Activated naive CD8-positive, alpha-beta T cell treated with anti-CD3 and anti-CD28 coated beads for 36 hours (primary cell): ENCODE results near the gene ARAP1. TPM values are rescaled to one million over a fixed set of nuclear protein-coding genes. Genes with fewer than 3 reads are reported as not detected.

Source experiments
- DNase-seq: peaks from one replicate; pipeline ENCODE4 v3.0.0; 2021
- H3K27ac Mint-ChIP-seq: one replicate; pipeline ENCODE4 v1.8.0; 2022; ENCODE audit warnings: mild to moderate bottlenecking, moderate library complexity, mixed read lengths
- H3K27me3 Mint-ChIP-seq: one replicate; pipeline ENCODE4 v1.8.0; 2022; ENCODE audit warnings: mild to moderate bottlenecking, mixed read lengths
- H3K36me3 Mint-ChIP-seq: one replicate; pipeline ENCODE4 v1.8.0; 2021; ENCODE audit warnings: mild to moderate bottlenecking, mixed read lengths
- H3K4me1 Mint-ChIP-seq: one replicate; pipeline ENCODE4 v1.8.0; 2021; ENCODE audit warnings: mixed read lengths
- H3K4me3 Mint-ChIP-seq: one replicate; pipeline ENCODE4 v1.8.0; 2022; ENCODE audit warnings: mild to moderate bottlenecking, moderate library complexity, mixed read lengths
- H3K9me3 Mint-ChIP-seq: one replicate; pipeline ENCODE4 v1.8.0; 2022; ENCODE audit warnings: mixed read lengths
- total RNA-seq, 2 experiments: library from RNA; stranded (reverse); gene quantifications; one replicate each; pipeline ENCODE4 v1.2.3, GENCODE V29; 2021

Gene ARAP1
- total RNA-seq, 2 experiments from 2014 or later, result 49.3 to 52.3 TPM

- Mint-ChIP-seq H3K27me3 (no peaks in the 10 kb centered on the region), H3K27ac (no peak overlapping the region), H3K36me3 (no peaks in the 10 kb centered on the region), H3K4me3 (no peak overlapping the region), H3K4me1 (peaks cover 25% of the 10 kb centered on the region), H3K9me3 (no peaks in the 10 kb centered on the region)
- DNase-seq, result no peak
These were observed 31.1 kb upstream of the ARAP1 start for GRCh38 chr11:72783144-72783905.

GRCh38 chr11:72782081-72782920, 30.1 kb upstream of the ARAP1 start:
- Mint-ChIP-seq H3K27me3 (no peaks in the 10 kb centered on the region), H3K27ac (no peak overlapping the region), H3K4me3 (peak overlapping the region; percentile 59), H3K9me3 (no peaks in the 10 kb centered on the region), H3K4me1 (peaks cover 15% of the 10 kb centered on the region), H3K36me3 (no peaks in the 10 kb centered on the region)
- DNase-seq, result no peak

GRCh38 chr11:72781313-72782080, 29.3 kb upstream of the ARAP1 start:
- no peaks in the 10 kb centered on the region for H3K36me3 Mint-ChIP-seq
- no peaks in the 10 kb centered on the region for H3K9me3 Mint-ChIP-seq
- no peaks in the 10 kb centered on the region for H3K27me3 Mint-ChIP-seq
- peaks cover 11% of the 10 kb centered on the region for H3K4me1 Mint-ChIP-seq
- H3K27ac Mint-ChIP-seq, result no peak overlapping the region
- peak; percentile 54 for DNase-seq
- peak overlapping the region; percentile 68 for H3K4me3 Mint-ChIP-seq

- no peaks in the 10 kb centered on the region for H3K27me3 Mint-ChIP-seq
These were observed 28.8 kb upstream of the ARAP1 start for GRCh38 chr11:72781063-72781312.

GRCh38 chr11:72780296-72781062, 28.3 kb upstream of the ARAP1 start:
- no peak overlapping the region for H3K27ac Mint-ChIP-seq

More at GRCh38 chr11:72781063-72781312, 28.8 kb upstream of the ARAP1 start:
- Mint-ChIP-seq H3K9me3 (no peaks in the 10 kb centered on the region), H3K4me3 (peak overlapping the region; percentile 68), H3K4me1 (peaks cover 11% of the 10 kb centered on the region), H3K27ac (no peak overlapping the region), H3K36me3 (no peaks in the 10 kb centered on the region)
- no peak for DNase-seq

GRCh38 chr11:72779495-72780128, 27.4 kb upstream of the ARAP1 start:
- no peaks in the 10 kb centered on the region for H3K36me3 Mint-ChIP-seq
- H3K27ac Mint-ChIP-seq, result no peak overlapping the region
- no peaks in the 10 kb centered on the region for H3K9me3 Mint-ChIP-seq
- no peaks in the 10 kb centered on the region for H3K27me3 Mint-ChIP-seq
- no peak overlapping the region for H3K4me3 Mint-ChIP-seq
- H3K4me1 Mint-ChIP-seq, result peaks cover 11% of the 10 kb centered on the region
- DNase-seq, result no peak

More at GRCh38 chr11:72780296-72781062, 28.3 kb upstream of the ARAP1 start:
- no peak for DNase-seq
- H3K4me3 Mint-ChIP-seq, result peak overlapping the region; percentile 68
- no peaks in the 10 kb centered on the region for H3K27me3 Mint-ChIP-seq
- no peaks in the 10 kb centered on the region for H3K36me3 Mint-ChIP-seq
- H3K4me1 Mint-ChIP-seq, result peaks cover 11% of the 10 kb centered on the region
- no peaks in the 10 kb centered on the region for H3K9me3 Mint-ChIP-seq

GRCh38 chr11:72778535-72779494, 26.6 kb upstream of the ARAP1 start:
- no peaks in the 10 kb centered on the region for H3K9me3 Mint-ChIP-seq
- no peaks in the 10 kb centered on the region for H3K27me3 Mint-ChIP-seq
- no peak overlapping the region for H3K4me3 Mint-ChIP-seq
- H3K36me3 Mint-ChIP-seq, result no peaks in the 10 kb centered on the region
- peaks cover 11% of the 10 kb centered on the region for H3K4me1 Mint-ChIP-seq
- DNase-seq, result no peak
- H3K27ac Mint-ChIP-seq, result no peak overlapping the region

GRCh38 chr11:72777755-72778278, 25.6 kb upstream of the ARAP1 start:
- no peak overlapping the region for H3K27ac Mint-ChIP-seq
- H3K4me1 Mint-ChIP-seq, result peaks cover 13% of the 10 kb centered on the region
- no peaks in the 10 kb centered on the region for H3K36me3 Mint-ChIP-seq
- no peak for DNase-seq
- no peaks in the 10 kb centered on the region for H3K27me3 Mint-ChIP-seq
- H3K9me3 Mint-ChIP-seq, result no peaks in the 10 kb centered on the region
- H3K4me3 Mint-ChIP-seq, result no peak overlapping the region

- no peak for DNase-seq
- no peaks in the 10 kb centered on the region for H3K27me3 Mint-ChIP-seq
- no peaks in the 10 kb centered on the region for H3K9me3 Mint-ChIP-seq
- H3K27ac Mint-ChIP-seq, result no peak overlapping the region
- peaks cover 9% of the 10 kb centered on the region for H3K4me1 Mint-ChIP-seq
- no peak overlapping the region for H3K4me3 Mint-ChIP-seq
- H3K36me3 Mint-ChIP-seq, result no peaks in the 10 kb centered on the region
These were observed 24.9 kb upstream of the ARAP1 start for GRCh38 chr11:72776844-72777754.

- H3K9me3 Mint-ChIP-seq, result no peaks in the 10 kb centered on the region
- no peaks in the 10 kb centered on the region for H3K36me3 Mint-ChIP-seq
- no peak for DNase-seq
- H3K4me3 Mint-ChIP-seq, result no peak overlapping the region
- no peaks in the 10 kb centered on the region for H3K27me3 Mint-ChIP-seq
- H3K4me1 Mint-ChIP-seq, result peaks cover 6% of the 10 kb centered on the region
- H3K27ac Mint-ChIP-seq, result no peak overlapping the region
These were observed 24.1 kb upstream of the ARAP1 start for GRCh38 chr11:72776117-72776843.

GRCh38 chr11:72775288-72776110, 23.3 kb upstream of the ARAP1 start:
- no peak for DNase-seq
- Mint-ChIP-seq H3K4me1 (peaks cover 4% of the 10 kb centered on the region), H3K36me3 (no peaks in the 10 kb centered on the region), H3K27ac (no peak overlapping the region), H3K4me3 (no peak overlapping the region), H3K9me3 (no peaks in the 10 kb centered on the region), H3K27me3 (no peaks in the 10 kb centered on the region)
